ENCODE measurements around the gene EBPL.
A peak's percentile ranks its signal among the peaks of the same experiment; 100 is the strongest.
"Not testable (repeated sequence)": the region's sequence is repeated elsewhere in the genome, so short reads cannot be mapped to it uniquely, and the experiment has no call there.

Gene EBPL

DNA sequence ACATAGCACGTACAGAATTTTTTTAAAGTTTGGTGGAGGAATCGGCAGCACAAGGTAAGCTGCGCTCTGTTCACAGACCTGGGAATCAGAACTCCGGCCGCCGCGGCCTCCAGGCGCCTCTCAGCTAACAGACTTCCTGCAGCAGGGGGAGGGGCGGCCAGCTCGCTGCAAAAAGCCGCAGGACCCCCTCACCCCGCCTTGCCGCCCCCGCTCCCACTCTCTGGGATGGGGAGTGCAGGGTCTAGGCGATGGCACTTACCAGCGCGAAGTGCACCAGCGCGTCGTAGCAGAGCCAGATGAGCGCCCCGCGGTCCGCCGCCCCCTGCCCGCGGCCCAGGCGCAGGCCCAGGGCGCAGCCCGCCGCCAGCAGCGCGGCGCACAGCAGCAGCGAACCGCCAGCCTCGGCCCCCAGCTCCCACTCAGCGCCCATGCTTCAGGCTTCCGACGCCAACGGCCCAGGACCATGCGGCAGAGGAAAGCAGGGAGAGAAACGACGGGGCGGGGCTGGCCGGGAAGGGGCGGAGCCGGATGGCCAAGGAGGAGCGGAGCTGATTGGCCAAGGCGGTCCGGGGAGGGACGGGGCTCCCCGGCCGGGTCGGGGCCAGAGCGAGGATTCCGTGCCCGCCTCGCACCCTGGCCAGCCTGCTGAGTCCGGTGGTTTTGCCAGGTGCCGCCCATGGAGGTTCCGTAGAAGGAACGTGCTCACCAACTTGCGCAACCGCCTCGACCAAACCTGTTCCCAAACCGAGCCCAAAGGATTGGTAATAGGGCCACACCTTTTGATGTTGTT, at the start of gene EBPL:
TSS of gene EBPL (minus strand) at position 492 of the 790 bp plus-strand sequence. CDS start at position 430, 62 bp downstream.
- intact Hi-C loops (cut with DNase I) = loop anchor here (5.0 kb wide), 1 partner anchor 101 kb away; the partner anchor contains the start of gene KPNA3
- DNase-seq = peak; percentile 80 to 98 (median 88)

DNA sequence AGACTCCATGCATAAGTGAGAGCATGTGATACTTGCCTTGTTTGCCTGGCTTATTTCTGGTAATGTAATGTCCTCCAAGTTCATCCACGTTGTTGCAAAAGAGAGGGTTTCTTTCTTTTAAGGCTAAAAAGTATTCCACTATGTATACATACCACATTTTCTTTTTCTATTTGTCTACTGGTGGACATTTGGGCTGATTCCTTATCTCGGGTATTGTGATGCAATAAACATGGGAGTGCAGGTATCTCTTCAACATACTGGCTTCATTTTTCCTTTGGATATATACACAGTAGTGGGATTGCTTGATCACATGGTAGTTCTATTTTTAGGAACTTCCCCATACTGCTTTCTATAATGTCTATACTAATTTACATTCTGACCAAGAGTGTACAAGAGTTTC, 49.6 kb upstream of the EBPL start:
- intact Hi-C loops (cut with DNase I) = no loop called here
- no peak for DNase-seq

DNA sequence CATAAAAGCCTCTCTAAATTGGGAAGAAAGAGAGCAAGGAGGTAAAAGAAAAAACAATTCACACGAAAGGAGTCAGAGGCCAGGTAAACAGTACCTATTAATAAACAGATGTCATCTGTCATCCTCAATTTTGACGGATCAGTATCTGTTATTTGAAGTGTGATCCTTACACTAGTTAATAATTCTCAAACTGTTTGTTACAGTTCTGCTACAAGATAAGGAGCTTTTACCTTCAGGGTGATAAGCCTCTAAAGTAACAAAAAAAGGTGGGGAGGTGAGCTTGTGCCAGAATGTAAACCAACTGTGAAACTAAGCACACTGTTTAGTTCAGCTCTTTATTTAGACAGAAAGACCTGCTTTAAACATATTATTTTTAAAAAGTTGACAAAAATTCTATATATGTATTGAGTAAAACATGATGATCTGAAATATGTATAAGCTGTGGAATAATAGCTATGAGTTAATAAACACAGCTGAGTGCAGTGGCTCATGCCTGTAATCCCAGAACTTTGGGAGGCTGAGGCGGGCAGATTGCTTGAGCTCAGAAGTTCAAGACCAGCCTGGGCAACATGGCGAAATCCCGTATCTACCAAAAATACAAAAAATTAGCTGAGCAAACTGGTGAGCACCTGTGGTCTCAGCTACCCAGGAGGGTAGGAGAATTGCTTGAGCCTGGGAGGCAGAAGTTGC, 48.4 kb upstream of the EBPL start:
- DNase-seq = no peak
- intact Hi-C loops (cut with DNase I) = no loop called here

- intact Hi-C loops (cut with DNase I) = no loop called here
- no peak for DNase-seq
These were observed 42.1 kb upstream of the EBPL start for GRCh38 chr13:49733181-49733951.

- no peak for DNase-seq
- intact Hi-C loops (cut with DNase I) = no loop called here
These were observed 40.5 kb upstream of the EBPL start for GRCh38 chr13:49731766-49732165.

DNA sequence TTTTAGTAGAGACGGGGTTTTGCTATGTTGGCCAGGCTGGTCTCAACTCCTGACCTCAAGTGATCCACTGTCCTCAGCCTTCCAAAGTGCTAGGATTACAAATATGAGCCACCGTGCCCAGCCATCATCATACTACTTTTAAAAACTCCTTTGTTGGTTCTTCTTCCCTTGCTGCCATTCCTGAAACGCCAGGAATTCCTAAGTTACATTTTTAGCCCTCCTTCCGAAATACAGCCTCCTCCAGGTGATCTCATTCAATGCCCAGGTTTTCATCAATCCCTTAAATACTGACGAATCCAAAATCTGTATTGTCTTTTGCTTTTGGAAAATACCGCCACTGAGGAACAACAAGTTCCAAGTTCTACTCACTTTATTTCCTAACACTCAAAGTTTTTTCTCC, 25.3 kb upstream of the EBPL start:
- no peak for DNase-seq
- intact Hi-C loops (cut with DNase I) = no loop called here

DNA sequence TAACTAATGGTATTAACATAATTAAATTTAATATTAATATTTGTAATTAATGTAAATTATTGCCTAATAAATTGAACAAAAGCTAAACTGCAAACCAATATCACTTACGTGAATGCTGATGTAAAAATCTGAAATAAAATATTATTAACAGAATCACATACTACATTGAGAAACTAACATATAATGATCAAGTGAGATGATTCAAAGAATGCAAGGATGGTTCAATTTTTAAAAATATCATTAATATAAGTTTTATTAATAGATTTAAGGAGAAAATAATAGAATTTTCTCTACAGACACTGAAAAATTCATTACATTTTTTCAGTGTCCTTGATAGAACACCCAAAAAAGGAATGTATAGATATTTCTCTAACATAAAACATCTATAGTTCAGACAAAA, 23.5 kb upstream of the EBPL start:
- intact Hi-C loops (cut with DNase I) = no loop called here
- DNase-seq = no peak

GRCh38 chr13:49711218-49711863, 20.1 kb upstream of the EBPL start:
- intact Hi-C loops (cut with DNase I) = no loop called here
- DNase-seq = no peak

DNA sequence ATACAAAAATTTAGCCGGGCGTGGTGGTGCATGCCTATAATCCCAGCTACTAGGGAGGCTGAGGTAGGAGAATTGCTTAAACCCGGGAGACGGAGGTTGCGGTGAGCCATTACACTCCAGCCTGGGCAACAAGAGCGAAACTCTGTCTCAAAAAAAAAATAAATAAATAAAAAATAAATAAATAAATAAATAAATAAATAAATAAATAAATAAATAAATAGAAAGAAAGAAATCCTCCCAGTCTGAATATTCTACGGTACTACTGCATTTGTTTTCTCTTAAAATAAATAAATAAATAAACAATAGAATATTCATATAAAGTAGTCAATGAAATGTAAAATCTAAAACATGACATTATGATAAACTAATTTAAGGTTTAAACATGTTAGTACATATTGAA, 13.0 kb upstream of the EBPL start:
- DNase-seq; intact Hi-C loops (cut with DNase I): not testable (repeated sequence)

GRCh38 chr13:49701491-49701890, 10.2 kb upstream of the EBPL start:
- no peak for DNase-seq
- intact Hi-C loops (cut with DNase I) = no loop called here

DNA sequence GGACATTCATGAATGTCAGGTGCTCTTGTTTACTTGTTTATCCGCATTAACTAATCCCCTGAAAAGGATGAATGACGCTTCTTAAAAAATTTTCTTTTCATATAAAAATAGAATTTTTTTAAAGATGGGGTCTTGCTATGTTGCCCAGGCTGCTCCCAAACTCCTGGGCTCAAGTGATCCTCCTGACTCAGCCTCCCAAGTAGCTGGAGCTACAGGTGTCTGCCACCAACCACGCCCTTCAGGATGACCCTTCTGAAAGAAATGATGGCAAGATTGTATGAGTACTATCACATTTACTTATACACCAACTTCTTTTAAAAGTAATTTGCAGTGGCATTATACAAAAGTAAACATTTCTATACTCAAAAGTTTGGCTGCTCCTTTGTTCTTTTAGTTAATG, 6.2 kb upstream of the EBPL start:
- intact Hi-C loops (cut with DNase I) = no loop called here
- no peak for DNase-seq

DNA sequence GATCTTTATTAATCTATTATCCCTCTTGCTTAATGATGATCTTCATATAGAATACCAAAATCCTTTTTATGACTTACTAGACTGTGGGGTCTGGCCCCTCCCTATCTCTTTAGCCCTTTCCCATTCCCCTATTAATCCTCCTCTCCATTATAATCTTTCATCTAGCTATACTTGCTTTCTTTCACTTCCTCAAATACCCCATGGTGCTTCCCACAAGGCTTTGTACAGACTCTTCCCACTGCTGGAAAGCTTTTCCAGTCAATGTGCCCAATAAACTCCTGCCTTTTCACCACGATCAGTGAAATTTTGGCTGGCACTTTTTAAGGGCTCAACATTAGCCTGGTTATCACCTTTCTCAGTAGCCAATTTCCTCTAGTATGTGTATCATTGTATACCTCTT, 3.2 kb upstream of the EBPL start:
- no peak for DNase-seq
- intact Hi-C loops (cut with DNase I) = loop anchor here (5.0 kb wide), 1 partner anchor 98 kb away; the partner anchor contains the start of gene KPNA3

DNA sequence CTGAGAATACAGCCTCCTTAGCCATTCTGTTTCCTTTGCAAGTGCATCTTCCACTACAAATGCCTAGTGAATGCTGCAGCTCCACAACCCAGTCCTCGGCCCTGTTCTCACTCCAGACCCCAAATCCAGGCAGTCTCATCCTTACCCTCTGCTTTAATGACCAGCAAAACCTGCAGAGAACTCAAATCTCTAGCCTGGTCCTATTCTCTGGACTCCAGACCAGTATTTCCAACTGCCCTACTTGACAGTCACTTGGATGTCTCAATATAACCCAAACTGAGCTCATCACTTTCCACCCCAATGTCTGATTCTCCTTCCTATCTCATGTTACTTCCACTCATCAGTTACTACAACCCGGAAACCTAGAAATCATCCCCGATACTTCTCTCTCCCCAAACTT, 2.6 kb upstream of the EBPL start:
- DNase-seq = no peak
- intact Hi-C loops (cut with DNase I) = loop anchor here (5.0 kb wide), 1 partner anchor 98 kb away; the partner anchor contains the start of gene KPNA3

DNA sequence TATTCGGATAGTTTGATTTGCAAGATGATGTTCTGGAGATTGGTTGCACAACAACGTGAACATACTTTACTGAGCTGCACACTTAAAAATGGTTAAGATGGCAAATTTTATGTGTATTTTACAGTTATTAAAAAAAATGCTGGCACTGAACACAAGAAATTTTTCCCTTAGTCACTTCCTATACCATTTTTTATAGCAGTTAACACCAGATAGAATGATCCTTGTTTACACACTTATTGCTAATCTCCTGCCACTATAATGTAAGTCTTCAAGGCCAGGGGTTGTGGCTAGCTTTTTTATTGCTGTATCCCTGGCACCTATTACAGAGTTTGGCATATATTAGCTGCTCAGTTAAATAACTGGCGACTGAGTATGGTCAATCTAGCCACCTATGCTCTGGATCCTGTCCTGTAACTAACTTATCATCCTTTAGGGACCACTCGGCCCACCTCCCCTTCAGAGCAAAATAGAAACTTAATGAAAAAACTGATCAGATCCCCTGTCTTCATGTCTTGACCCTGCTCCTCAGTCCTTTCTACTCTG, 2.0 kb upstream of the EBPL start:
- intact Hi-C loops (cut with DNase I) = loop anchor here (5.0 kb wide), 1 partner anchor 99 kb away; the partner anchor contains the start of gene KPNA3
- DNase-seq = no peak

GRCh38 chr13:49690133-49690994, 922 bp downstream of the EBPL start:
- intact Hi-C loops (cut with DNase I) = loop anchor here (5.0 kb wide), 1 partner anchor 102 kb away; the partner anchor contains the start of gene KPNA3
- no peak for DNase-seq

GRCh38 chr13:49683489-49683888, 7.8 kb downstream of the EBPL start:
- DNase-seq = no peak
- intact Hi-C loops (cut with DNase I) = no loop called here

- DNase-seq = no peak
- intact Hi-C loops (cut with DNase I) = no loop called here
These were observed 9.3 kb downstream of the EBPL start for GRCh38 chr13:49681842-49682435.

GRCh38 chr13:49679246-49679645, 12.0 kb downstream of the EBPL start:
- DNase-seq = no peak
- intact Hi-C loops (cut with DNase I) = no loop called here
